HepG2 (cell line): ENCODE measurements around the gene GLIS2. TPM values are rescaled to one million over a fixed set of nuclear protein-coding genes. Genes with fewer than 3 reads are reported as not detected.

Source experiments
- CC2D1A ChIP-seq: sonication (generic); formaldehyde crosslinking; IDR thresholded peaks from 2 replicates; pipeline ENCODE4 v1.8.1; 2023; ENCODE audit warnings: mild to moderate bottlenecking, missing genetic modification reagents
- HMG20A ChIP-seq: IDR thresholded peaks from 2 replicates; pipeline ENCODE4 v1.6.1; 2016; ENCODE audit warnings: borderline replicate concordance
- HOXA3 ChIP-seq: sonication (generic); formaldehyde crosslinking; IDR thresholded peaks from 2 replicates; pipeline ENCODE4 v1.5.0; 2020; ENCODE audit warnings: missing genetic modification reagents
- MBD4 ChIP-seq: IDR thresholded peaks from 2 replicates; pipeline ENCODE4 v1.6.1; 2012; ENCODE audit warnings: low read length, inconsistent platforms, borderline replicate concordance
- MEIS2 ChIP-seq: sonication (generic); formaldehyde crosslinking; IDR thresholded peaks from 2 replicates; pipeline ENCODE4 v1.9.0; 2021; ENCODE audit warnings: mild to moderate bottlenecking, missing genetic modification reagents
- NCOA5 ChIP-seq: sonication (generic); formaldehyde crosslinking; IDR thresholded peaks from 2 replicates; pipeline ENCODE4 v1.4.0; 2020; ENCODE audit warnings: missing genetic modification reagents
- SPEN ChIP-seq: sonication (generic); formaldehyde crosslinking; IDR thresholded peaks from 2 replicates; pipeline ENCODE4 v1.5.1; 2020; ENCODE audit warnings: low read depth, mild to moderate bottlenecking, missing genetic modification reagents
- TEAD3 ChIP-seq: optimal IDR thresholded peaks from 2 replicates; pipeline ENCODE3; 2016; ENCODE audit warnings: borderline replicate concordance
- ZFP90 ChIP-seq: sonication (generic); formaldehyde crosslinking; IDR thresholded peaks from 2 replicates; pipeline ENCODE4 v1.8.0; 2022; ENCODE audit warnings: missing genetic modification reagents, mild to moderate bottlenecking, inconsistent platforms, borderline replicate concordance
- ZNF235 ChIP-seq: sonication (generic); formaldehyde crosslinking; IDR thresholded peaks from 2 replicates; pipeline ENCODE4 v1.8.1; 2023; ENCODE audit warnings: mild to moderate bottlenecking, missing genetic modification reagents, borderline replicate concordance
- ZNF678 ChIP-seq: sonication (generic); formaldehyde crosslinking; IDR thresholded peaks from 2 replicates; pipeline ENCODE4 v1.4.0; 2020; ENCODE audit warnings: mild to moderate bottlenecking, missing genetic modification reagents
- ZNF790 ChIP-seq: sonication (generic); formaldehyde crosslinking; IDR thresholded peaks from 2 replicates; pipeline ENCODE4 v1.8.0; 2022; ENCODE audit warnings: missing genetic modification reagents, mild to moderate bottlenecking, borderline replicate concordance
- ZNF816 ChIP-seq: sonication (generic); formaldehyde crosslinking; IDR thresholded peaks from 2 replicates; pipeline ENCODE4 v1.8.0; 2022; ENCODE audit warnings: missing genetic modification reagents, mild to moderate bottlenecking, borderline replicate concordance
- polyA plus RNA-seq, 8 experiments: library from polyadenylated mRNA; depleted of rRNA in 3 of 8; stranded (reverse) in 7 of 8; unstranded in 1 of 8; fragments of >200 nt; fragmentation: Illumina TruSeq in 4 of 8; extraction: Trizol in 4 of 8; gene quantifications; 2 replicates each; pipeline versions ENCODE4 v1.2.1 to v1.2.3, GENCODE V29; 2011 to 2016; ENCODE audit warnings: low read depth in 4 of 8, missing spikeins in 1 of 8, mixed read lengths in 1 of 8; ENCODE audit not compliant: insufficient read depth in 1 of 8
- total RNA-seq, 5 experiments: library from RNA; depleted of rRNA; stranded (reverse); fragments of >200 nt; fragmentation: Illumina TruSeq; extraction: Trizol; gene quantifications; 2 replicates each; pipeline ENCODE4 v1.2.3, GENCODE V29; 2016; ENCODE audit warnings: low read depth in 1 of 5
- TF ChIP-seq, protein P1 (sequence below): sonication (generic); formaldehyde crosslinking; IDR thresholded peaks from 2 replicates; pipeline ENCODE4 v1.5.0; 2020; ENCODE audit warnings: mild to moderate bottlenecking, missing genetic modification reagents
- TF ChIP-seq, protein P2 (sequence below): IDR thresholded peaks from 2 replicates; pipeline ENCODE4 v1.6.1; 2016; ENCODE audit warnings: missing biosample characterization, missing genetic modification reagents, low read depth
- TF ChIP-seq, protein P3 (sequence below): sonication (generic); formaldehyde crosslinking; IDR thresholded peaks from 2 replicates; pipeline ENCODE4 v1.4.0; 2020; ENCODE audit warnings: mild to moderate bottlenecking, low read depth, missing genetic modification reagents
- TF ChIP-seq, protein P4 (sequence below): sonication (generic); formaldehyde crosslinking; IDR thresholded peaks from 2 replicates; pipeline ENCODE4 v1.4.0; 2020; ENCODE audit warnings: missing genetic modification reagents
- TF ChIP-seq, protein P5 (sequence below): sonication (generic); formaldehyde crosslinking; IDR thresholded peaks from 2 replicates; pipeline ENCODE4 v1.5.0; 2020; ENCODE audit warnings: missing genetic modification reagents
- TF ChIP-seq, protein P6 (sequence below): sonication (generic); formaldehyde crosslinking; IDR thresholded peaks from 2 replicates; pipeline ENCODE4 v1.4.0; 2020; ENCODE audit warnings: missing genetic modification reagents

The GLIS2 gene
- total and polyA plus RNA-seq, 2 of the 13 experiments (the other 11 are each of a cell fraction or from before 2014, with no cell fraction given) = 0.28 to 0.29 TPM

DNA sequence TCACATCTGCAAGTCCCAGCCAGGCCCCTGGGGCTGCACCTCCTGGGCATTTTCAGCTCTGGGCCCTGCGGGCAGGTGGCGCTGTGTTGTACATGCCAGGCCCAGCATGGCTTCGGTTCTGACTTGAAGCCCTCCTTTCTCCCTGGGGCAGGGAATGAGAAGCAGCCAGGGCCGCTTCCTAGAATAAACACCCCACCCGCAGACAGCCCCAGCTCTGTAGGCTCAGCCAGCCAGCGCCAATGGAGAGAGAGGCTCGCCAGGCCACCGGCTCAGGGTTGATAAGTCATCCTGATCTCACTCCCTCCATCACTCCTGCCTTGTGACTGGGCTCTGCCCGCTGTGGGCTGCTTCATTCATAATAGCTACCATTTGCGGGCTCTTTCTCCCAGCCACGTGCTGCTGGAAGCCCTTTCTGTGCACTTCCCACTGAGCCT lies 6.0 kb upstream of the GLIS2 start (continued):
- TF ChIP-seq, protein P1, sequence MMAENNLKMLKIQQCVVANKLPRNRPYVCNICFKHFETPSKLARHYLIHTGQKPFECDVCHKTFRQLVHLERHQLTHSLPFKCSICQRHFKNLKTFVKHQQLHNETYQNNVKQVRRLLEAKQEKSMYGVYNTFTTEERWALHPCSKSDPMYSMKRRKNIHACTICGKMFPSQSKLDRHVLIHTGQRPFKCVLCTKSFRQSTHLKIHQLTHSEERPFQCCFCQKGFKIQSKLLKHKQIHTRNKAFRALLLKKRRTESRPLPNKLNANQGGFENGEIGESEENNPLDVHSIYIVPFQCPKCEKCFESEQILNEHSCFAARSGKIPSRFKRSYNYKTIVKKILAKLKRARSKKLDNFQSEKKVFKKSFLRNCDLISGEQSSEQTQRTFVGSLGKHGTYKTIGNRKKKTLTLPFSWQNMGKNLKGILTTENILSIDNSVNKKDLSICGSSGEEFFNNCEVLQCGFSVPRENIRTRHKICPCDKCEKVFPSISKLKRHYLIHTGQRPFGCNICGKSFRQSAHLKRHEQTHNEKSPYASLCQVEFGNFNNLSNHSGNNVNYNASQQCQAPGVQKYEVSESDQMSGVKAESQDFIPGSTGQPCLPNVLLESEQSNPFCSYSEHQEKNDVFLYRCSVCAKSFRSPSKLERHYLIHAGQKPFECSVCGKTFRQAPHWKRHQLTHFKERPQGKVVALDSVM (CRISPR knock-in tag) = 0 out of 2 replicates have a peak, but pooled peaks have one; percentile 15
- 0 out of 2 replicates have a peak, but pooled peaks have one; percentile 36 for TF ChIP-seq HOXA3
- TF ChIP-seq, protein P2, sequence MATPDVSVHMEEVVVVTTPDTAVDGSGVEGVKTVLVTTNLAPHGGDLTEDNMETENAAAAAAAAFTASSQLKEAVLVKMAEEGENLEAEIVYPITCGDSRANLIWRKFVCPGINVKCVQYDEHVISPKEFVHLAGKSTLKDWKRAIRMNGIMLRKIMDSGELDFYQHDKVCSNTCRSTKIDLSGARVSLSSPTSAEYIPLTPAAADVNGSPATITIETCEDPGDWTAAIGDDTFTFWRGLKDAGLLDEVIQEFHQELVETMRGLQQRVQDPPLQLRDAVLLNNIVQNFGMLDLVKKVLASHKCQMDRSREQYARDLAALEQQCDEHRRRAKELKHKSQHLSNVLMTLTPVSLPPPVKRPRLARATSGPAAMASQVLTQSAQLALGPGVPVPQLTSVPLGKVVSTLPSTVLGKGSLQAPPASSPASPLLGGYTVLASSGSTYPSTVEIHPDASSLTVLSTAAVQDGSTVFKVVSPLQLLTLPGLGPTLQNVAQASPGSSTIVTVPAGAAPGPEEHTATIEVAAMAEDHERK (CRISPR knock-in tag) = no peak
- no peak for TF ChIP-seq NCOA5 (CRISPR knock-in tag)
- TF ChIP-seq ZNF816 (CRISPR knock-in tag) = no peak
- TF ChIP-seq, protein P3, sequence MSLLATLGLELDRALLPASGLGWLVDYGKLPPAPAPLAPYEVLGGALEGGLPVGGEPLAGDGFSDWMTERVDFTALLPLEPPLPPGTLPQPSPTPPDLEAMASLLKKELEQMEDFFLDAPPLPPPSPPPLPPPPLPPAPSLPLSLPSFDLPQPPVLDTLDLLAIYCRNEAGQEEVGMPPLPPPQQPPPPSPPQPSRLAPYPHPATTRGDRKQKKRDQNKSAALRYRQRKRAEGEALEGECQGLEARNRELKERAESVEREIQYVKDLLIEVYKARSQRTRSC = no peak
- 0 out of 2 replicates have a peak, but pooled peaks have one; percentile 61 for TF ChIP-seq MEIS2 (CRISPR knock-in tag)
- no peak for TF ChIP-seq CC2D1A
- TF ChIP-seq, protein P4, sequence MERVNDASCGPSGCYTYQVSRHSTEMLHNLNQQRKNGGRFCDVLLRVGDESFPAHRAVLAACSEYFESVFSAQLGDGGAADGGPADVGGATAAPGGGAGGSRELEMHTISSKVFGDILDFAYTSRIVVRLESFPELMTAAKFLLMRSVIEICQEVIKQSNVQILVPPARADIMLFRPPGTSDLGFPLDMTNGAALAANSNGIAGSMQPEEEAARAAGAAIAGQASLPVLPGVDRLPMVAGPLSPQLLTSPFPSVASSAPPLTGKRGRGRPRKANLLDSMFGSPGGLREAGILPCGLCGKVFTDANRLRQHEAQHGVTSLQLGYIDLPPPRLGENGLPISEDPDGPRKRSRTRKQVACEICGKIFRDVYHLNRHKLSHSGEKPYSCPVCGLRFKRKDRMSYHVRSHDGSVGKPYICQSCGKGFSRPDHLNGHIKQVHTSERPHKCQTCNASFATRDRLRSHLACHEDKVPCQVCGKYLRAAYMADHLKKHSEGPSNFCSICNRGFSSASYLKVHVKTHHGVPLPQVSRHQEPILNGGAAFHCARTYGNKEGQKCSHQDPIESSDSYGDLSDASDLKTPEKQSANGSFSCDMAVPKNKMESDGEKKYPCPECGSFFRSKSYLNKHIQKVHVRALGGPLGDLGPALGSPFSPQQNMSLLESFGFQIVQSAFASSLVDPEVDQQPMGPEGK (CRISPR knock-in tag) = peak; percentile 79
- TF ChIP-seq, protein P5, sequence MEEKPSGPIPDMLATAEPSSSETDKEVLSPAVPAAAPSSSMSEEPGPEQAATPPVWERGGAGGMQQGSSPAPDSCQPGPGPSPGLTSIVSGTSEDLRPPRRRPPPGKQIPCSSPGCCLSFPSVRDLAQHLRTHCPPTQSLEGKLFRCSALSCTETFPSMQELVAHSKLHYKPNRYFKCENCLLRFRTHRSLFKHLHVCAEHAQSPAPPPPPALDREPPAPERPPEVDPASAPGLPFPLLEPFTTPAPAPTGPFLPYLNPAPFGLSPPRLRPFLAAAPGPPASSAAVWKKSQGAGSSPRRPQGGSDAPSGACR = no peak
- TF ChIP-seq SPEN (CRISPR knock-in tag) = no peak
- TF ChIP-seq ZNF235 (CRISPR knock-in tag) = no peak
- TF ChIP-seq, protein P6, sequence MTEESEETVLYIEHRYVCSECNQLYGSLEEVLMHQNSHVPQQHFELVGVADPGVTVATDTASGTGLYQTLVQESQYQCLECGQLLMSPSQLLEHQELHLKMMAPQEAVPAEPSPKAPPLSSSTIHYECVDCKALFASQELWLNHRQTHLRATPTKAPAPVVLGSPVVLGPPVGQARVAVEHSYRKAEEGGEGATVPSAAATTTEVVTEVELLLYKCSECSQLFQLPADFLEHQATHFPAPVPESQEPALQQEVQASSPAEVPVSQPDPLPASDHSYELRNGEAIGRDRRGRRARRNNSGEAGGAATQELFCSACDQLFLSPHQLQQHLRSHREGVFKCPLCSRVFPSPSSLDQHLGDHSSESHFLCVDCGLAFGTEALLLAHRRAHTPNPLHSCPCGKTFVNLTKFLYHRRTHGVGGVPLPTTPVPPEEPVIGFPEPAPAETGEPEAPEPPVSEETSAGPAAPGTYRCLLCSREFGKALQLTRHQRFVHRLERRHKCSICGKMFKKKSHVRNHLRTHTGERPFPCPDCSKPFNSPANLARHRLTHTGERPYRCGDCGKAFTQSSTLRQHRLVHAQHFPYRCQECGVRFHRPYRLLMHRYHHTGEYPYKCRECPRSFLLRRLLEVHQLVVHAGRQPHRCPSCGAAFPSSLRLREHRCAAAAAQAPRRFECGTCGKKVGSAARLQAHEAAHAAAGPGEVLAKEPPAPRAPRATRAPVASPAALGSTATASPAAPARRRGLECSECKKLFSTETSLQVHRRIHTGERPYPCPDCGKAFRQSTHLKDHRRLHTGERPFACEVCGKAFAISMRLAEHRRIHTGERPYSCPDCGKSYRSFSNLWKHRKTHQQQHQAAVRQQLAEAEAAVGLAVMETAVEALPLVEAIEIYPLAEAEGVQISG = 0 out of 2 replicates have a peak, but pooled peaks have one; percentile 44
- TF ChIP-seq MBD4 = no peak
- TF ChIP-seq TEAD3 = peak; percentile 81
- no peak for TF ChIP-seq ZNF678 (CRISPR knock-in tag)
- TF ChIP-seq ZFP90 = 0 out of 2 replicates have a peak, but pooled peaks have one; percentile 40
- no peak for TF ChIP-seq ZNF790 (CRISPR knock-in tag)
- no peak; the same call in 1 of the 2 replicates for TF ChIP-seq HMG20A (CRISPR knock-in tag)
